HEK293 (cell line): ENCODE data around the gene PLD6.
A peak's percentile ranks its signal among the peaks of the same experiment; 100 is the strongest.

Experiments
- BCL11B ChIP-seq: fragments of 450-650 bp; formaldehyde crosslinking; IDR thresholded peaks from 2 replicates; pipeline ENCODE4 v1.5.1; 2016; ENCODE audit warnings: low read depth, missing biosample characterization, missing genetic modification characterization
- EGR2 ChIP-seq: fragments of 450-650 bp; formaldehyde crosslinking; IDR thresholded peaks from 2 replicates; pipeline ENCODE4 v1.5.1; 2016; ENCODE audit warnings: low read depth, missing biosample characterization, missing genetic modification characterization
- KLF10 ChIP-seq: fragments of 450-650 bp; IDR thresholded peaks from 2 replicates; pipeline ENCODE4 v1.5.1; 2018; ENCODE audit warnings: missing biosample characterization, mild to moderate bottlenecking, missing genetic modification characterization
- KLF17 ChIP-seq: fragments of 450-650 bp; formaldehyde crosslinking; IDR thresholded peaks from 2 replicates; pipeline ENCODE4 v1.5.1; 2016; ENCODE audit warnings: missing biosample characterization, missing genetic modification characterization
- PBX3 ChIP-seq: sonication (generic); formaldehyde crosslinking; IDR thresholded peaks from 2 replicates; pipeline ENCODE4 v1.8.1; 2022; ENCODE audit warnings: mild to moderate bottlenecking, moderate library complexity, missing genetic modification reagents
- SP7 ChIP-seq: fragments of 450-650 bp; formaldehyde crosslinking; IDR thresholded peaks from 2 replicates; pipeline ENCODE4 v1.5.1; 2016; ENCODE audit warnings: missing biosample characterization, missing genetic modification characterization
- TRIM28 ChIP-seq: IDR thresholded peaks from 2 replicates; pipeline ENCODE4 v1.6.1; 2011; ENCODE audit warnings: low read length, control low read depth, borderline replicate concordance
- TSHZ1 ChIP-seq: fragments of 450-650 bp; formaldehyde crosslinking; IDR thresholded peaks from 2 replicates; pipeline ENCODE4 v1.5.1; 2016; ENCODE audit warnings: missing biosample characterization, missing genetic modification characterization, borderline replicate concordance
- WT1 ChIP-seq: fragments of 450-650 bp; formaldehyde crosslinking; IDR thresholded peaks from 2 replicates; pipeline ENCODE4 v1.5.1; 2016; ENCODE audit warnings: missing biosample characterization, missing genetic modification characterization
- YY1 ChIP-seq: fragments of 450-650 bp; formaldehyde crosslinking; IDR thresholded peaks from 2 replicates; pipeline ENCODE4 v1.5.1; 2018; ENCODE audit warnings: missing biosample characterization, missing genetic modification characterization
- ZBTB20 ChIP-seq: fragments of 450-650 bp; formaldehyde crosslinking; IDR thresholded peaks from 2 replicates; pipeline ENCODE4 v1.5.1; 2016; ENCODE audit warnings: missing biosample characterization, missing genetic modification characterization
- ZFP69B ChIP-seq: fragments of 450-650 bp; formaldehyde crosslinking; IDR thresholded peaks from 2 replicates; pipeline ENCODE4 v1.5.1; 2016; ENCODE audit warnings: missing biosample characterization, missing genetic modification characterization
- ZNF114 ChIP-seq: fragments of 450-650 bp; formaldehyde crosslinking; IDR thresholded peaks from 2 replicates; pipeline ENCODE4 v1.5.0; 2017; ENCODE audit warnings: missing biosample characterization, missing genetic modification characterization
- ZNF211 ChIP-seq: fragments of 450-650 bp; formaldehyde crosslinking; IDR thresholded peaks from 2 replicates; pipeline ENCODE4 v1.5.1; 2016; ENCODE audit warnings: low read depth, missing biosample characterization, missing genetic modification characterization
- ZNF26 ChIP-seq: fragments of 450-650 bp; formaldehyde crosslinking; IDR thresholded peaks from 2 replicates; pipeline ENCODE4 v1.5.1; 2016; ENCODE audit warnings: missing biosample characterization, missing genetic modification characterization
- ZNF394 ChIP-seq: fragments of 450-650 bp; formaldehyde crosslinking; IDR thresholded peaks from 2 replicates; pipeline ENCODE4 v1.5.1; 2016; ENCODE audit warnings: missing biosample characterization, missing genetic modification characterization, mild to moderate bottlenecking, moderate library complexity, borderline replicate concordance
- ZNF426 ChIP-seq: fragments of 450-650 bp; formaldehyde crosslinking; IDR thresholded peaks from 2 replicates; pipeline ENCODE4 v1.5.1; 2017; ENCODE audit warnings: missing biosample characterization, missing genetic modification characterization, mild to moderate bottlenecking, inconsistent platforms, moderate library complexity
- ZNF48 ChIP-seq: fragments of 450-650 bp; formaldehyde crosslinking; IDR thresholded peaks from 2 replicates; pipeline ENCODE4 v1.5.1; 2016; ENCODE audit warnings: missing biosample characterization, missing genetic modification characterization
- ZNF501 ChIP-seq: fragments of 450-650 bp; formaldehyde crosslinking; IDR thresholded peaks from 2 replicates; pipeline ENCODE4 v1.5.1; 2016; ENCODE audit warnings: missing biosample characterization, missing genetic modification characterization
- ZNF658 ChIP-seq: fragments of 450-650 bp; formaldehyde crosslinking; IDR thresholded peaks from 2 replicates; pipeline ENCODE4; 2016; ENCODE audit warnings: missing biosample characterization, missing genetic modification characterization
- ZNF76 ChIP-seq: fragments of 450-650 bp; formaldehyde crosslinking; IDR thresholded peaks from 2 replicates; pipeline ENCODE4; 2016; ENCODE audit warnings: low read depth, missing biosample characterization, missing genetic modification characterization, borderline replicate concordance
- ZNF791 ChIP-seq: fragments of 450-650 bp; formaldehyde crosslinking; IDR thresholded peaks from 2 replicates; pipeline ENCODE4 v1.5.1; 2016; ENCODE audit warnings: missing biosample characterization, missing genetic modification characterization
- ZSCAN30 ChIP-seq: fragments of 450-650 bp; IDR thresholded peaks from 2 replicates; pipeline ENCODE4 v1.5.1; 2018; ENCODE audit warnings: missing biosample characterization, mild to moderate bottlenecking, missing genetic modification characterization, moderate library complexity
- TF ChIP-seq, protein P1 (sequence below): fragments of 450-650 bp; formaldehyde crosslinking; IDR thresholded peaks from 2 replicates; pipeline ENCODE4 v1.5.1; 2016; ENCODE audit warnings: missing biosample characterization, missing genetic modification characterization
- TF ChIP-seq, protein P2 (sequence below): fragments of 450-650 bp; formaldehyde crosslinking; optimal IDR thresholded peaks from 2 replicates; pipeline ENCODE3; 2016; ENCODE audit warnings: missing biosample characterization, mild to moderate bottlenecking, missing genetic modification characterization
- TF ChIP-seq, protein P3 (sequence below): fragments of 450-650 bp; formaldehyde crosslinking; IDR thresholded peaks from 2 replicates; pipeline ENCODE4 v1.5.1; 2016; ENCODE audit warnings: missing biosample characterization, missing genetic modification characterization, borderline replicate concordance

The PLD6 gene

DNA sequence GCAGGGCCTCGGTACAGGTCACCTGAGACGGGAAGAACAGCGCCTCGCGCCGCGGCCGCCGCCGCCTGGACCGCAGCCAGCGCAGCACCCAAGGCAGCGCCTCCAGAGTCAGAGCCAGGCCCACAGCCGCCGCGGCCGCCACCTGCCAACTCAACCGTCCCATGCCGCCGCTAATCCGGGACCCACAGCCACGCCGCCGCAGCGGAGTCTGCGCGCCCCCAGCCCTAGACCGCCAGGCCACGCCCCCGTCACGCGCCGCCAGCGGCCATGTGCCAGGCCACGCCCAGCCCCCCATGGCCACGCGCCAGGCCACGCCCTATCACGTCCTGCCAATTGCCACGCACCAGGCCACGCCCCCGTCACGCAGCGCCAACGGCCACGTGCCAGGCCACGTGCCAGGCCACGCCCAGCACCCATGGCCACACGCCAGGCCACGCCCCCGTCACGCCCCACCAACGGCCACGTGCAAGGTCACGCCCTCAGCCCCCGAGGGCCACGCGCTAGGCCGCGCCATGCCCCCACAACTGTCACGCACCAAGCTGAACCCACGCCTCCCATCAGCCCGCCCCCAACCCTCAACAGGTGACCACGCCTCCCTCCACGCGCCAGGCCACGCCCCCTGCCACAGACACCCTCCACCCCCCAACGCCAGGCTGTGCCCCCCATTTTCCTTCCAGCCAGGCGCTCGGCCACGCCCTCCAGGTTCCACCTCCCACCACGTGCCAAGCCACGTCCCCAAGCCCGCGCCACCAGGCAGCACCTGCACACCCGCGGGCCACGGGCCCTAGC, at the start of gene PLD6 (continued):
- TF ChIP-seq, protein P1, sequence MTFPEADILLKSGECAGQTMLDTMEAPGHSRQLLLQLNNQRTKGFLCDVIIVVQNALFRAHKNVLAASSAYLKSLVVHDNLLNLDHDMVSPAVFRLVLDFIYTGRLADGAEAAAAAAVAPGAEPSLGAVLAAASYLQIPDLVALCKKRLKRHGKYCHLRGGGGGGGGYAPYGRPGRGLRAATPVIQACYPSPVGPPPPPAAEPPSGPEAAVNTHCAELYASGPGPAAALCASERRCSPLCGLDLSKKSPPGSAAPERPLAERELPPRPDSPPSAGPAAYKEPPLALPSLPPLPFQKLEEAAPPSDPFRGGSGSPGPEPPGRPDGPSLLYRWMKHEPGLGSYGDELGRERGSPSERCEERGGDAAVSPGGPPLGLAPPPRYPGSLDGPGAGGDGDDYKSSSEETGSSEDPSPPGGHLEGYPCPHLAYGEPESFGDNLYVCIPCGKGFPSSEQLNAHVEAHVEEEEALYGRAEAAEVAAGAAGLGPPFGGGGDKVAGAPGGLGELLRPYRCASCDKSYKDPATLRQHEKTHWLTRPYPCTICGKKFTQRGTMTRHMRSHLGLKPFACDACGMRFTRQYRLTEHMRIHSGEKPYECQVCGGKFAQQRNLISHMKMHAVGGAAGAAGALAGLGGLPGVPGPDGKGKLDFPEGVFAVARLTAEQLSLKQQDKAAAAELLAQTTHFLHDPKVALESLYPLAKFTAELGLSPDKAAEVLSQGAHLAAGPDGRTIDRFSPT (tag by site-specific recombination) = peak; percentile 95
- TF ChIP-seq WT1 (0 out of 2 replicates have a peak, but pooled peaks have one; percentile 11), ZNF791 (tag by site-specific recombination) (no peak), TRIM28 (peak; percentile 59; the same call in 1 of the 2 replicates), ZNF394 (tag by site-specific recombination) (peak; percentile 22; the same call in 1 of the 2 replicates), YY1 (tag by site-specific recombination) (peak; percentile 62; the same call in 1 of the 2 replicates), ZNF26 (tag by site-specific recombination) (no peak), ZNF48 (no peak), ZBTB20 (tag by site-specific recombination) (peak; percentile 30; the same call in 1 of the 2 replicates), BCL11B (tag by site-specific recombination) (peak; percentile 40; the same call in 1 of the 2 replicates), ZFP69B (tag by site-specific recombination) (peak; percentile 85), ZNF114 (tag by site-specific recombination) (no peak), ZNF76 (tag by site-specific recombination) (peak; percentile 58; the same call in 1 of the 2 replicates), ZNF426 (no peak), ZNF658 (tag by site-specific recombination) (no peak), KLF10 (tag by site-specific recombination) (peak; percentile 99), KLF17 (tag by site-specific recombination) (peak; percentile 98), PBX3 (CRISPR knock-in tag) (no peak), ZNF501 (tag by site-specific recombination) (peak; percentile 67; the same call in 1 of the 2 replicates), SP7 (tag by site-specific recombination) (peak; percentile 94), TSHZ1 (no peak), ZSCAN30 (tag by site-specific recombination) (peak; percentile 99), EGR2 (tag by site-specific recombination) (peak; percentile 95), ZNF211 (no peak)
- TF ChIP-seq, protein P2, sequence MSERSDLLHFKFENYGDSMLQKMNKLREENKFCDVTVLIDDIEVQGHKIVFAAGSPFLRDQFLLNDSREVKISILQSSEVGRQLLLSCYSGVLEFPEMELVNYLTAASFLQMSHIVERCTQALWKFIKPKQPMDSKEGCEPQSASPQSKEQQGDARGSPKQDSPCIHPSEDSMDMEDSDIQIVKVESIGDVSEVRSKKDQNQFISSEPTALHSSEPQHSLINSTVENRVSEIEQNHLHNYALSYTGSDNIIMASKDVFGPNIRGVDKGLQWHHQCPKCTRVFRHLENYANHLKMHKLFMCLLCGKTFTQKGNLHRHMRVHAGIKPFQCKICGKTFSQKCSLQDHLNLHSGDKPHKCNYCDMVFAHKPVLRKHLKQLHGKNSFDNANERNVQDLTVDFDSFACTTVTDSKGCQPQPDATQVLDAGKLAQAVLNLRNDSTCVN = peak; percentile 74
- TF ChIP-seq, protein P3, sequence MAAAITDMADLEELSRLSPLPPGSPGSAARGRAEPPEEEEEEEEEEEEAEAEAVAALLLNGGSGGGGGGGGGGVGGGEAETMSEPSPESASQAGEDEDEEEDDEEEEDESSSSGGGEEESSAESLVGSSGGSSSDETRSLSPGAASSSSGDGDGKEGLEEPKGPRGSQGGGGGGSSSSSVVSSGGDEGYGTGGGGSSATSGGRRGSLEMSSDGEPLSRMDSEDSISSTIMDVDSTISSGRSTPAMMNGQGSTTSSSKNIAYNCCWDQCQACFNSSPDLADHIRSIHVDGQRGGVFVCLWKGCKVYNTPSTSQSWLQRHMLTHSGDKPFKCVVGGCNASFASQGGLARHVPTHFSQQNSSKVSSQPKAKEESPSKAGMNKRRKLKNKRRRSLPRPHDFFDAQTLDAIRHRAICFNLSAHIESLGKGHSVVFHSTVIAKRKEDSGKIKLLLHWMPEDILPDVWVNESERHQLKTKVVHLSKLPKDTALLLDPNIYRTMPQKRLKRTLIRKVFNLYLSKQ (tag by site-specific recombination) = no peak
